ENCODE measurements around the gene ECM2.
A peak's percentile ranks its signal among the peaks of the same experiment; 100 is the strongest.

Gene ECM2

DNA sequence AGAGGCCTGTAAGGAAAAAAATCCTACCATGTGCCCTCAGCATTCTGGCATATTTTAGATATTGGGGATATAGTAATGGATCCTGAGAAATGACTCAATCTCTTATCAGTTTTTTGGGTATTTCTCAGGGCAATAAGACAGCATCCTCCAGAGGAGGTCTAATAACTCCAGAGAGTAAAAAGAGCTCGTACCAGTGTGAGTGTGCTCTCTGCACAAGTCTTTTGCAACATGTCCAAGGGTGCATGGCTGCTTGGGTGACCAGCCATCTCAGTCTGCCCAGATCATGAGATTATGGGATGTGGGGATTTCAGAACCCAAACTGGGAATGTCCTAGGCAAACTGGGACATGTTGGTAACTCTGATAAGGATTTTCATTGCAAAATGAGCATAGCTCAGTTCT is 68.7 kb downstream of the ECM2 start:
- no peak for DNase-seq (ENCODE audit: low spot score)

DNA sequence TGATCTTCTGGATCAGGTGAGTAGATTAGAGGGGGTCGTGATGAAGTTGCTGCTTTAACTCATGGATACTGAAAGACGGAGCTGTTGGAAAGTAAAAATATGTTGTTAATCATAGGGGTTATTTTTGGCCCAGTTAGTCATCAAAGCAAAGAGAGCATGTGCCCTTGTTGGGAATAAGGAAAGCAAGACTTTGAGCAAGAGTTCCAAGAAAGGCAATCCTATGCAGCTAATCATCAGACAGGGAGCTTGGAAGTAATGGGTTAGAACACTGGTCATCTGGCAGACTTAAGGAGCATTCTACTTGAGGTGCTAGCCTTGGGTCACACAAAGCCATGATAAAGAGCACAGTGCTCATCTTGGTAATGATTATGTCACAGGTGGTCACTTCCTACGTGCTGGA is 71.8 kb downstream of the ECM2 start:
- peak; percentile 86 for DNase-seq (ENCODE audit: low spot score)

DNA sequence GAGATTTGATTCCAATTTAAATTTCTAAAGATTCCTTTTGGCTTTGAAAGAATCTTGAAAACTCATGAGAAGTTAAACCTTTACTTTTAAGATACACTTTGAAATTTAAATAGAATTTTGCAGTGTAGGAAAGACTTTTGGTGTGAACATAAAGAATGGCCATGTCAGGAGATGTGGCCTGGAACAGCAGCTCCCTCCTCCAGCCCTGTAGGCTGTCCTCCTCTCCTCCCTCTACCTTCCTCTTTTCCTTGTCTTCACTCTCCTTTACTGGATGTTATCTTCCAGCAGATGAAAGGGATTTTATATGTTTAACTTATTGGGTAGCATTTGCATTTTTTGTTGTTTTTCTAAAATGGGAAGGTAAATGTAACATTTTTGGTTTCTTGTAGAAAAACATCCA is 72.4 kb downstream of the ECM2 start:
- DNase-seq (ENCODE audit: low spot score), result no peak

DNA sequence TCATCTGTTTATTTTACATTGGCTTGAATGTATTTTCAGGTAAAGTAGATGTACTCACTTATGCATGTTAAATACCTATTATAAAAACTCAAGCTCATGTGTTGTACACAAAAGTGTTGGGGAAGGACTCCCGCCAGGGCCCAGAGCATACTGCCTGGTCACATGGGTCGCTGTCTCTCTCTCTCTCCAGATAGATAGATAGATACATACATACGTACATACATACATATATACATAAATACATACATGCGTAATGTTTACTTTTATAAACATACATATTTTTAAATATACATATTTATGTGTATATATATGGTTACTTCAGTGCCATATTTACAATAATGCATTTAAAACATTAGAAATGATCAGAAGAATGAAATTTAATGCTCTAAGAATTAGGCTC is 78.2 kb downstream of the ECM2 start:
- DNase-seq (ENCODE audit: low spot score), result no peak

DNA sequence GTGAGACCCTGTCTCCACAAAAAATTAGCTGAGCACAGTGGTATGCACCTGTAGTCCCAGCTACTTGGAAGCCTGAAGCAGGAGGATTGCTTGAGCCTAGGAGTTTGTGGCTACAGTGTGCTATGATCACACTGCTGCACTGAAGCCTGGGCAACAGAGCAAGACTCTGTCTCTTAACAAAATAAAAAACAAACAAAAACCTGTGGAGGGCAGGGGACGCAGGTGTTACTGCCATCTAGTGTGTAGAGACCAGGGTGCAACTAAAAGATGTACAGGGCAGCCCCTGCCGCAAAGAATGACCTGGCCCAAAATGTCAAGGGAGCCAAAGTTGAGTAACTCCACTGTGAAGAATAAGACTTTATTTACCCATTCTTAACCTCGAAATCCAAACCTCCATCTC is 80.6 kb downstream of the ECM2 start:
- DNase-seq (ENCODE audit: low spot score), result no peak

DNA sequence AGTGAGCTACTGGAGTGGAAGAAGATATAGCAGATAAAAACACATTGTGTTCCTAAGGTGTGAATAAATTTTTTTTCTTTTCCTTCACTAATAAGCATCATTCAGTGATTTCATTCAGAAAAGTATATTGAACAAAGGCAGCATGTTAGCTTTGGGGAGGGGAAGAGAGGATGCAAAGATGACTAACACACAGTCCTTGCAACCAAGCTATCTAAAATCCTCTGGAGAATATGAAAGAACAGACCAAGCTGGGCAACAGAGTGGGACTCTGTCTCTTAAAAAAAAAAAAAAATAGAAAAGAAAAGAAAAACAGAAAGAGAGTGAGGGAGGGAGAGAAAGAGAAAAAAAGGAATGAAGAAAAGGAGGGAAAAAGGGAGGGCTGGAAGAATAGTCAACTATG is 89.3 kb downstream of the ECM2 start:
- DNase-seq (ENCODE audit: low spot score), result no peak
